ENCODE results near the gene SLC25A19.

The SLC25A19 gene

GRCh38 chr17:75246404-75246803 lies 42.8 kb downstream of the SLC25A19 start:
- Histone ChIP-seq H3K36me3 (ENCODE audit: insufficient read depth, low read length) (peaks cover 25% of the 10 kb centered on the region), H3K9me3 (ENCODE audit: control insufficient read depth, insufficient read depth, low read length) (no peaks in the 10 kb centered on the region), H3K9ac (ENCODE audit: low read depth, low read length) (no peak overlapping the region), H3K4me1 (ENCODE audit: insufficient read depth, low read length) (peaks cover 20% of the 10 kb centered on the region)

- peaks cover 32% of the 10 kb centered on the region for H3K36me3 ChIP-seq (ENCODE audit: insufficient read depth, low read length)
- H3K9me3 ChIP-seq (ENCODE audit: control insufficient read depth, insufficient read depth, low read length): no peaks in the 10 kb centered on the region
- H3K4me1 ChIP-seq (ENCODE audit: insufficient read depth, low read length): peaks cover 8% of the 10 kb centered on the region
- no peak overlapping the region for H3K9ac ChIP-seq (ENCODE audit: low read depth, low read length)
These were observed 44.2 kb downstream of the SLC25A19 start for GRCh38 chr17:75245011-75245410.

- Histone ChIP-seq H3K4me1 (ENCODE audit: insufficient read depth, low read length) (peaks cover under 1% of the 10 kb centered on the region; the same call in 1 of the 2 replicates), H3K36me3 (ENCODE audit: insufficient read depth, low read length) (peaks cover 32% of the 10 kb centered on the region), H3K9me3 (ENCODE audit: control insufficient read depth, insufficient read depth, low read length) (no peaks in the 10 kb centered on the region), H3K9ac (ENCODE audit: low read depth, low read length) (no peak overlapping the region)
These were observed 44.9 kb downstream of the SLC25A19 start for GRCh38 chr17:75244133-75244866.

- H3K4me1 ChIP-seq (ENCODE audit: insufficient read depth, low read length): no peaks in the 10 kb centered on the region; the same call in 1 of the 2 replicates
- H3K36me3 ChIP-seq (ENCODE audit: insufficient read depth, low read length): peaks cover 32% of the 10 kb centered on the region
These were observed 46.7 kb downstream of the SLC25A19 start for GRCh38 chr17:75242461-75243042.

GRCh38 chr17:75241996-75242460 lies 47.2 kb downstream of the SLC25A19 start:
- Histone ChIP-seq H3K36me3 (ENCODE audit: insufficient read depth, low read length) (peaks cover 33% of the 10 kb centered on the region), H3K9me3 (ENCODE audit: control insufficient read depth, insufficient read depth, low read length) (no peaks in the 10 kb centered on the region), H3K9ac (ENCODE audit: low read depth, low read length) (no peak overlapping the region), H3K4me1 (ENCODE audit: insufficient read depth, low read length) (no peaks in the 10 kb centered on the region; the same call in 1 of the 2 replicates)

More at GRCh38 chr17:75242461-75243042, 46.7 kb downstream of the SLC25A19 start:
- no peaks in the 10 kb centered on the region for H3K9me3 ChIP-seq (ENCODE audit: control insufficient read depth, insufficient read depth, low read length)
- H3K9ac ChIP-seq (ENCODE audit: low read depth, low read length): no peak overlapping the region

GRCh38 chr17:75241502-75241901 lies 47.7 kb downstream of the SLC25A19 start:
- no peaks in the 10 kb centered on the region; the same call in 1 of the 2 replicates for H3K4me1 ChIP-seq (ENCODE audit: insufficient read depth, low read length)
- H3K9ac ChIP-seq (ENCODE audit: low read depth, low read length): no peak overlapping the region
- H3K9me3 ChIP-seq (ENCODE audit: control insufficient read depth, insufficient read depth, low read length): no peaks in the 10 kb centered on the region
- peaks cover 38% of the 10 kb centered on the region for H3K36me3 ChIP-seq (ENCODE audit: insufficient read depth, low read length)

GRCh38 chr17:75241143-75241430 lies 48.1 kb downstream of the SLC25A19 start:
- Histone ChIP-seq H3K9me3 (ENCODE audit: control insufficient read depth, insufficient read depth, low read length) (no peaks in the 10 kb centered on the region), H3K36me3 (ENCODE audit: insufficient read depth, low read length) (peaks cover 40% of the 10 kb centered on the region), H3K4me1 (ENCODE audit: insufficient read depth, low read length) (no peaks in the 10 kb centered on the region; the same call in 1 of the 2 replicates), H3K9ac (ENCODE audit: low read depth, low read length) (no peak overlapping the region)

GRCh38 chr17:75240394-75241142 lies 48.7 kb downstream of the SLC25A19 start:
- H3K36me3 ChIP-seq (ENCODE audit: insufficient read depth, low read length): peaks cover 39% of the 10 kb centered on the region
- no peaks in the 10 kb centered on the region for H3K9me3 ChIP-seq (ENCODE audit: control insufficient read depth, insufficient read depth, low read length)
- no peak overlapping the region for H3K9ac ChIP-seq (ENCODE audit: low read depth, low read length)
- H3K4me1 ChIP-seq (ENCODE audit: insufficient read depth, low read length): no peaks in the 10 kb centered on the region; the same call in 1 of the 2 replicates

- no peaks in the 10 kb centered on the region for H3K9me3 ChIP-seq (ENCODE audit: control insufficient read depth, insufficient read depth, low read length)
- no peak overlapping the region for H3K9ac ChIP-seq (ENCODE audit: low read depth, low read length)
- no peaks in the 10 kb centered on the region; the same call in 1 of the 2 replicates for H3K4me1 ChIP-seq (ENCODE audit: insufficient read depth, low read length)
- H3K36me3 ChIP-seq (ENCODE audit: insufficient read depth, low read length): peaks cover 38% of the 10 kb centered on the region
These were observed 49.3 kb downstream of the SLC25A19 start for GRCh38 chr17:75239778-75240393.

GRCh38 chr17:75239214-75239613 lies 50.0 kb downstream of the SLC25A19 start:
- peaks cover 42% of the 10 kb centered on the region for H3K36me3 ChIP-seq (ENCODE audit: insufficient read depth, low read length)
- H3K4me1 ChIP-seq (ENCODE audit: insufficient read depth, low read length): no peaks in the 10 kb centered on the region; the same call in 1 of the 2 replicates
- no peak overlapping the region for H3K9ac ChIP-seq (ENCODE audit: low read depth, low read length)
- no peaks in the 10 kb centered on the region for H3K9me3 ChIP-seq (ENCODE audit: control insufficient read depth, insufficient read depth, low read length)

- Histone ChIP-seq H3K4me1 (ENCODE audit: insufficient read depth, low read length) (no peaks in the 10 kb centered on the region; the same call in 1 of the 2 replicates), H3K9me3 (ENCODE audit: control insufficient read depth, insufficient read depth, low read length) (no peaks in the 10 kb centered on the region), H3K9ac (ENCODE audit: low read depth, low read length) (no peak overlapping the region), H3K36me3 (ENCODE audit: insufficient read depth, low read length) (peaks cover 43% of the 10 kb centered on the region)
These were observed 50.5 kb downstream of the SLC25A19 start for GRCh38 chr17:75238684-75239191.

GRCh38 chr17:75238020-75238580 lies 51.1 kb downstream of the SLC25A19 start:
- Histone ChIP-seq H3K4me1 (ENCODE audit: insufficient read depth, low read length) (no peaks in the 10 kb centered on the region; the same call in 1 of the 2 replicates), H3K36me3 (ENCODE audit: insufficient read depth, low read length) (peaks cover 39% of the 10 kb centered on the region), H3K9me3 (ENCODE audit: control insufficient read depth, insufficient read depth, low read length) (no peaks in the 10 kb centered on the region), H3K9ac (ENCODE audit: low read depth, low read length) (no peak overlapping the region)

GRCh38 chr17:75237100-75238014 lies 51.9 kb downstream of the SLC25A19 start:
- no peaks in the 10 kb centered on the region; the same call in 1 of the 2 replicates for H3K4me1 ChIP-seq (ENCODE audit: insufficient read depth, low read length)
- peaks cover 42% of the 10 kb centered on the region for H3K36me3 ChIP-seq (ENCODE audit: insufficient read depth, low read length)
- no peak overlapping the region for H3K9ac ChIP-seq (ENCODE audit: low read depth, low read length)
- no peaks in the 10 kb centered on the region for H3K9me3 ChIP-seq (ENCODE audit: control insufficient read depth, insufficient read depth, low read length)

All from ES-I3 (cell line).